Type B pancreatic cell (in vitro differentiated cells): Measurements from ENCODE around the gene LTBP4. TPM values are rescaled to one million over a fixed set of nuclear protein-coding genes. Genes with fewer than 3 reads are reported as not detected.
"Not testable (repeated sequence)": the region's sequence is repeated elsewhere in the genome, so short reads cannot be mapped to it uniquely, and the experiment has no call there.

Experiments used
- DNase-seq: peaks from one replicate; pipeline ENCODE4 v3.0.0; 2021; ENCODE audit warnings: mixed read lengths; ENCODE audit not compliant: unreplicated experiment; ENCODE audit errors: extremely low spot score
- H3K27ac Mint-ChIP-seq: 2 replicates; pipeline ENCODE4 v1.8.0; 2021; ENCODE audit warnings: mild to moderate bottlenecking, mixed read lengths
- H3K27me3 Mint-ChIP-seq: 2 replicates; pipeline ENCODE4 v1.8.0; 2021; ENCODE audit warnings: mixed read lengths
- H3K36me3 Mint-ChIP-seq: 2 replicates; pipeline ENCODE4 v1.8.0; 2021; ENCODE audit warnings: mixed read lengths
- H3K4me1 Mint-ChIP-seq: one replicate; pipeline ENCODE4 v1.8.0; 2021; ENCODE audit warnings: mixed read lengths; ENCODE audit not compliant: unreplicated experiment
- H3K4me3 Mint-ChIP-seq: 2 replicates; pipeline ENCODE4 v1.8.0; 2021; ENCODE audit warnings: mild to moderate bottlenecking, mixed read lengths
- H3K9me3 Mint-ChIP-seq: 2 replicates; pipeline ENCODE4 v1.8.0; 2021; ENCODE audit warnings: mixed read lengths
- total RNA-seq: library from RNA; stranded (reverse); gene quantifications from 2 replicates; pipeline ENCODE4 v1.2.1, GENCODE V29; 2021; ENCODE audit warnings: low replicate concordance
- TF ChIP-seq, protein P1 (sequence below): fragments of 200-600 bp; sonication (generic); conservative IDR thresholded peaks from 2 replicates; pipeline ENCODE4 v1.5.0; 2021; ENCODE audit warnings: antibody characterized with exemption, mild to moderate bottlenecking

Gene LTBP4
- total RNA-seq, 1 donor from 2014 or later = 145 TPM

DNA sequence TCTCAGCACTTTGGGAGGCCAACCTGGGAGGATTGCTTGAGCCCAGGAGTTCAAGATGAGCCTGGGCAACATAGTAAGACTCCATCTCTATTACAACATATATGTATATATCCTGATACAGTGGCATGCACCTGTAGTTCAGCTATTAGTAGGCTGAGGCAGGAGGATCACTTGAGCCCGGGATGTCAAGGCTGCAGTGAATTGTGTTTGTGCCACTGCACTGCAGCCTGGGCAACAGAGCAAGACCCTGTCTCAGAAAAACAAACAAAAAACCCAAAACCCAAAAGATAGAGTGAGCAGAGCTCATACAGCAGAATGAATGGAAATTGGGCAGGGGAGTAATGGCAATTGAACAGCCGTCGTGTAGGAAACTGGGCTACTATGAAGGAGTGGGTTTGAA lies 41.8 kb upstream of the LTBP4 start:
- no peaks in the 10 kb centered on the region for H3K9me3 Mint-ChIP-seq
- TF ChIP-seq, protein P1, sequence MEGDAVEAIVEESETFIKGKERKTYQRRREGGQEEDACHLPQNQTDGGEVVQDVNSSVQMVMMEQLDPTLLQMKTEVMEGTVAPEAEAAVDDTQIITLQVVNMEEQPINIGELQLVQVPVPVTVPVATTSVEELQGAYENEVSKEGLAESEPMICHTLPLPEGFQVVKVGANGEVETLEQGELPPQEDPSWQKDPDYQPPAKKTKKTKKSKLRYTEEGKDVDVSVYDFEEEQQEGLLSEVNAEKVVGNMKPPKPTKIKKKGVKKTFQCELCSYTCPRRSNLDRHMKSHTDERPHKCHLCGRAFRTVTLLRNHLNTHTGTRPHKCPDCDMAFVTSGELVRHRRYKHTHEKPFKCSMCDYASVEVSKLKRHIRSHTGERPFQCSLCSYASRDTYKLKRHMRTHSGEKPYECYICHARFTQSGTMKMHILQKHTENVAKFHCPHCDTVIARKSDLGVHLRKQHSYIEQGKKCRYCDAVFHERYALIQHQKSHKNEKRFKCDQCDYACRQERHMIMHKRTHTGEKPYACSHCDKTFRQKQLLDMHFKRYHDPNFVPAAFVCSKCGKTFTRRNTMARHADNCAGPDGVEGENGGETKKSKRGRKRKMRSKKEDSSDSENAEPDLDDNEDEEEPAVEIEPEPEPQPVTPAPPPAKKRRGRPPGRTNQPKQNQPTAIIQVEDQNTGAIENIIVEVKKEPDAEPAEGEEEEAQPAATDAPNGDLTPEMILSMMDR = no peak
- DNase-seq = no peak
- no peaks in the 10 kb centered on the region for H3K4me1 Mint-ChIP-seq
- no peak overlapping the region for H3K27ac Mint-ChIP-seq
- peaks cover 80% of the 10 kb centered on the region for H3K27me3 Mint-ChIP-seq
- no peak overlapping the region for H3K4me3 Mint-ChIP-seq
- no peaks in the 10 kb centered on the region for H3K36me3 Mint-ChIP-seq

DNA sequence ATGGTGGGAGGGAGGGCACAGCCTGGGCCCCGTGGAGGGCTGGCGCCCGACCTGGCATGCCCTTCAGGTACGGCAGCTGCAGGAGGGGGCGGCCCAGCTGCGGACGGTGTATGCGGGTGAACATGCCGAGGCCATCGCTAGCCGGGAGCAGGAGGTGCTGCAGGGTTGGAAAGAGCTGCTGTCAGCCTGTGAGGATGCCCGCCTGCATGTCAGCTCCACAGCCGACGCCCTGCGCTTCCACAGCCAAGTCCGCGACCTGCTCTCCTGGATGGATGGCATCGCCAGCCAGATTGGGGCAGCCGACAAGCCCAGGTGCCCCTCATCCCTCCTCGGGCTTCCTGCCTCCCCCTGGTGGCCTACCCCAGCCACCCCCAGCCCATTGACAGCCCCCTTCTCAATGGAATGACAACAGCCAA lies 41.1 kb upstream of the LTBP4 start:
- Mint-ChIP-seq H3K4me3 (no peak overlapping the region), H3K9me3 (no peaks in the 10 kb centered on the region), H3K27me3 (peaks cover 78% of the 10 kb centered on the region), H3K36me3 (no peaks in the 10 kb centered on the region), H3K27ac (no peak overlapping the region), H3K4me1 (no peaks in the 10 kb centered on the region)
- TF ChIP-seq, protein P1 = no peak
- DNase-seq = no peak

DNA sequence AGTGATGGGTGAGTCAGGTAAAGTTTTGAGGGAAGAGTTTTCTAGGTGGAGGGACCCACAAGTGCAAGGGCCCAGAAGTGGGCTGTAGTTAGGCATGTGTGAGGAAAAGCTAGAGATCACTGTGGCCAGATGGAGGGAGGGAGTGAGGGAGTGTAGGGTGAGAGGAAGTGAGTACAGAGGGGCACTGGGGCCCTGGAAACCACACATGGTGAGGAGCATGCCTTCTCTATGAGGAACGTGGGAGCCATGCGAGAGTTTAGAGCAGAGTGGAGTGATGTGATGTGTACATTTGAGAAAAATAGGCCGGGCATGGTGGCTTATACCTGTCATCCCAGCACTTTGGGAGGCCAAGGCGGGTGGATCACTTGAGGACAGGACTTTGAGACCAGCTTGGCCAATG lies 39.2 kb upstream of the LTBP4 start:
- Mint-ChIP-seq H3K4me1 (no peaks in the 10 kb centered on the region), H3K27ac (no peak overlapping the region), H3K9me3 (no peaks in the 10 kb centered on the region), H3K27me3 (peaks cover 80% of the 10 kb centered on the region), H3K36me3 (no peaks in the 10 kb centered on the region), H3K4me3 (no peak overlapping the region)
- no peak for DNase-seq
- TF ChIP-seq, protein P1 = no peak

DNA sequence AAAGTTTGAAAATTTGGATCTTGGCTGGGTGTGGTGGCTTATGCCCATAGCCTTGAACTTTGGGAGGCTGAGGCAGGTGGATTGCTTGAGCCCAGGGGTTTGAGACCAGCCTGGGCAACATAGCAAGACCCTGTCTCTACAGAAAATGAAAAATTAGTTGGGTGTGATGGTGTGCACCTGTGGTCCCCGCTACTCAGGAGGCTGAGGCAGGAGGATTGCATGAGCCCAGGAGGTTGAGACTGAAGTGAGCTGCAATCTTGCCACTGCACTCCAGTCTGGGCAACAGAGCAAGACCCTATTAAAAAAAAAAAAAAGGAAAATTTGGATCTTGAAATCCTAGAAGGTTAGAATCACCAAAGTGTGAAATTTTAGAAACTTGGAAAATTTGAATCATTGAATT lies 36.6 kb upstream of the LTBP4 start:
- DNase-seq, H3K4me3 Mint-ChIP-seq, H3K9me3 Mint-ChIP-seq, H3K4me1 Mint-ChIP-seq, H3K36me3 Mint-ChIP-seq, H3K27ac Mint-ChIP-seq: not testable (repeated sequence)
- peaks cover 84% of the 10 kb centered on the region for H3K27me3 Mint-ChIP-seq

DNA sequence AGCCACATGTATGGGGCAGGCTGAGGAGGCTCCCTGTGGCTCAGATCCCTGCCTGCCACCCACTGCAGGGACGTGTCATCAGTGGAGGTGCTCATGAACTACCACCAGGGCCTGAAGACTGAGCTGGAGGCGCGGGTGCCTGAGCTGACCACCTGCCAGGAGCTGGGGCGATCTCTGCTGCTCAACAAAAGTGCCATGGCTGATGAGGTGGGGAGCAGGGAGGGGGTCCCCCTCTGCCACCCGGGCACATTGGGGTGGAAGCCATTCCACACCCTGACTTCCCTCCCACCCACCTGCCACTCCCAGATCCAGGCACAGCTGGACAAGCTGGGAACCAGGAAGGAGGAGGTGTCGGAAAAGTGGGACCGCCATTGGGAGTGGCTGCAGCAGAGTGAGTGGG lies 35.8 kb upstream of the LTBP4 start:
- TF ChIP-seq, protein P1 = no peak
- Mint-ChIP-seq H3K36me3 (no peaks in the 10 kb centered on the region), H3K27me3 (peaks cover 85% of the 10 kb centered on the region), H3K9me3 (no peaks in the 10 kb centered on the region), H3K4me3 (no peak overlapping the region), H3K4me1 (peaks cover 4% of the 10 kb centered on the region), H3K27ac (no peak overlapping the region)
- no peak for DNase-seq

DNA sequence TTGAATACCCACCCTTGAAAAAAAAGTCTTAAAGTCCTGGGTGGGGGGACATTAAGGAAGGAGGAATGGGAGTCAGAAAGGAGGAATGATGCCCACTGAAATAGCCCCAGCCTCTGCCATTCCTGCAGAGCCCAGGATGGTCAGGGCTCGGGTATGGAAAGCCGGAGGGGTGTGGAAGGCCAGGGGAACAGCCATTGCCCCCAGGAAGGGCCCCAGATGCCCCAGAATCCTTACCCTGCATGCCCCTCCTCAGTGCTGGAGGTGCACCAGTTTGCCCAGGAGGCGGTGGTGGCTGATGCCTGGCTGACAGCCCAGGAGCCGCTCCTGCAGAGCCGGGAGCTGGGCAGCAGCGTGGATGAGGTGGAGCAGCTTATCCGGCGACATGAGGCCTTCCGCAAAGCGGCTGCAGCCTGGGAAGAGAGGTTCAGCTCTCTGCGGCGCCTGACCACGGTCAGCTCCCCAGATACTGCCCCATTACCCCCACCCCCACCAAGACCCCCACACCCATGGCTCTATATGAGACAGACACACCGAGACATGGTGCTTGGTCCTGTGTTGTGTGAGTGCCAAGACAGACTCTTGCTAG lies 35.2 kb upstream of the LTBP4 start:
- Mint-ChIP-seq H3K9me3 (peaks cover 4% of the 10 kb centered on the region), H3K27ac (no peak overlapping the region), H3K4me1 (peaks cover 9% of the 10 kb centered on the region), H3K36me3 (peaks cover 4% of the 10 kb centered on the region), H3K4me3 (no peak overlapping the region), H3K27me3 (peaks cover 86% of the 10 kb centered on the region)
- TF ChIP-seq, protein P1 = no peak
- DNase-seq = no peak
